A673 (cell line): Measurements from ENCODE around the gene ANKRD30B.

Source experiments
- EZH2 ChIP-seq: fragments of 200-600 bp; sonication (generic); IDR thresholded peaks from 2 replicates; pipeline ENCODE4 v1.6.1; 2017; ENCODE audit warnings: borderline replicate concordance, low read depth, mild to moderate bottlenecking, mixed read lengths, antibody characterized with exemption, low read length; ENCODE audit not compliant: poor library complexity, severe bottlenecking
- TF ChIP-seq, protein P1 (sequence below): fragments of 300-800, 200-600 bp; sonication (generic); conservative IDR thresholded peaks from 2 replicates; pipeline ENCODE4 v1.5.1; 2017; ENCODE audit warnings: low read depth, mild to moderate bottlenecking, antibody characterized with exemption, low read length, moderate library complexity, mixed read lengths

DNA sequence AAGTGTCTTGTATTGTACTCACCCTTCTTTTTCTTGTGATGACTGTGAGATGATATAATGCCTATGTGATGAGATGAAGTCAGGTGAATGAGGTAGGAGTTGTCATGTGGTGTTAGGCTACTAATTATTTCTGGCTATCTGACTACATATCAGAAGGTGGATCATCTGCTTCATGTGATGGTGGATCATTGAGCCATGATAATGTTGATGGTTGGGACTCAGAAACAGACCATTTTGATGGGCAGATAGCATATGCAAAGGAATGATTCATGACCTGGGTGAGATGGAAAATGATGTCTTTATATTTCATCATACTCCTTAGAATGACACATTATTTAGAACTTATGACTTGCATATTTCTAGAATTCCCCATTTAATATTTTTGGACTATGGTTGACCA, 19.5 kb downstream of the ANKRD30B start:
- TF ChIP-seq, protein P1, sequence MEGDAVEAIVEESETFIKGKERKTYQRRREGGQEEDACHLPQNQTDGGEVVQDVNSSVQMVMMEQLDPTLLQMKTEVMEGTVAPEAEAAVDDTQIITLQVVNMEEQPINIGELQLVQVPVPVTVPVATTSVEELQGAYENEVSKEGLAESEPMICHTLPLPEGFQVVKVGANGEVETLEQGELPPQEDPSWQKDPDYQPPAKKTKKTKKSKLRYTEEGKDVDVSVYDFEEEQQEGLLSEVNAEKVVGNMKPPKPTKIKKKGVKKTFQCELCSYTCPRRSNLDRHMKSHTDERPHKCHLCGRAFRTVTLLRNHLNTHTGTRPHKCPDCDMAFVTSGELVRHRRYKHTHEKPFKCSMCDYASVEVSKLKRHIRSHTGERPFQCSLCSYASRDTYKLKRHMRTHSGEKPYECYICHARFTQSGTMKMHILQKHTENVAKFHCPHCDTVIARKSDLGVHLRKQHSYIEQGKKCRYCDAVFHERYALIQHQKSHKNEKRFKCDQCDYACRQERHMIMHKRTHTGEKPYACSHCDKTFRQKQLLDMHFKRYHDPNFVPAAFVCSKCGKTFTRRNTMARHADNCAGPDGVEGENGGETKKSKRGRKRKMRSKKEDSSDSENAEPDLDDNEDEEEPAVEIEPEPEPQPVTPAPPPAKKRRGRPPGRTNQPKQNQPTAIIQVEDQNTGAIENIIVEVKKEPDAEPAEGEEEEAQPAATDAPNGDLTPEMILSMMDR, result no peak
- TF ChIP-seq EZH2, result no peak
